HG02970 (cell line): ENCODE measurements around the gene MATCAP1.

Experiments
- ATAC-seq: cut with Tn5 transposase; IDR thresholded peaks from one replicate; pipeline ENCODE4 v1.9.1; 2021; ENCODE audit warnings: mild to moderate bottlenecking, moderate library complexity, moderate number of reproducible peaks; ENCODE audit not compliant: unreplicated experiment, low FRiP score

MATCAP1 gene

GRCh38 chr16:67144943-67145342 is 38.8 kb downstream of the MATCAP1 start:
- no peak for ATAC-seq

GRCh38 chr16:67142342-67142741 is 41.4 kb downstream of the MATCAP1 start:
- no peak for ATAC-seq

GRCh38 chr16:67141391-67141790 is 42.4 kb downstream of the MATCAP1 start:
- no peak for ATAC-seq

- ATAC-seq: no peak
Observed at GRCh38 chr16:67137605-67138004, 46.2 kb downstream of the MATCAP1 start.

GRCh38 chr16:67129422-67129821 is 54.3 kb downstream of the MATCAP1 start:
- no peak for ATAC-seq

GRCh38 chr16:67128887-67129286 is 54.9 kb downstream of the MATCAP1 start:
- ATAC-seq: no peak

- ATAC-seq: no peak
Observed at GRCh38 chr16:67128417-67128816, 55.3 kb downstream of the MATCAP1 start.
